ENCODE data around the gene VPS16.
"Not testable (repeated sequence)": the region's sequence is repeated elsewhere in the genome, so short reads cannot be mapped to it uniquely, and the experiment has no call there.

VPS16 gene

DNA sequence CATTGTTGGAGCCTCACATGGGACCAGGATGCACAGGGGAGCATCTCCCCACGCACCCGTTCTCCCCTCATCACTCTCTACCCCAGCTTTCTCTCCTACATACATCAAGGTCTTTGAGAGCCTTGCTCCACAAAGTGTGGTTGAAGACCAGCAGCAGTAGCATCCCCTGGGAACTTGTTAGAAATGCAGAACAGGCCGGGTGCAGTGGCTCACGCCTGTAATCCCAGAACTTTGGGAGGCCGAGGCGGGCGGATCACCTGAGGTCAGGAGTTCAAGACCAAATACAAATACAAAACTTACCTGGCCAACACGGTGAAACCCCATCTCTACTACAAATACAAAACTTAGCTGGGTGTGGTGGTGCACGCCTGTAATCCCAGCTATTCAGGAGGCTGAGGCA, 32.6 kb upstream of the VPS16 start:
- DNase-seq, result not testable (repeated sequence)

DNA sequence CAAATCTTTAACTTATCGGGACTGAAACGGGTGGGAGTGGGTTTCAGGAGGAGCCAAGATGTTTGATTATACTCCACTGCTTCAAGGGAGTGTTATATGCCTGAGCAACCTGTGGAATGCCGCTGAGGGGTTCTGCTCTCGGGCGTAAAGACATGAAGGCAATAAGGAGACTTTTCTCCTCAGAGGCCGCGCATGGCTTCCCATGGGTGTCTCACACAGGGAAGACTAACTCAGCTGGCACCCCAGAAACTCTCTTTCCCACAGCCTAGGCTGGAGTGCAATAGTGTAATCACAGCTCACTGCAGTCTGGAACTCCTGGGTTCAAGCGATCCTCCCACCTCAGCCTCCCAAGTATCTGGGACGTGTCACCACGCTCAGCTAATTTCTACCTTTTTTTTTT, 30.9 kb upstream of the VPS16 start:
- DNase-seq, result no peak

DNA sequence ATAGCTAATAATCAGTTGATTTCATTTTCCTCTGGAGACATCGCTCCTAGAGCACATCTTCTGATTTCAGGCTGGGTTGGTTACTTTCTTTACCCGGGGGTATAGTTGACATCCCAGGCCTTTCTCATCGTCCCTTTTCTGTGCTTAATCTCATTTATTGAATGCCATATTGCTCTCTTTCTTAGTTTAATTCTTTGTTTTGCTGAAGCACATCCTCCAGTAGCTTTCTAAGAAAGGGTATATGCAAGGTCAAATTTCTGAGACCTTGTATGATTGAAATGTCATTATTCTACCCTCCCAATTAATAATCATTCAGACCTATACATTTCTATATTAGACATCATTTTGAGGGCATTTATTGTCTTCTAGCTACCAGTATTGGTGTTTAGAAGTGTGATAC, 28.4 kb upstream of the VPS16 start:
- no peak for DNase-seq

DNA sequence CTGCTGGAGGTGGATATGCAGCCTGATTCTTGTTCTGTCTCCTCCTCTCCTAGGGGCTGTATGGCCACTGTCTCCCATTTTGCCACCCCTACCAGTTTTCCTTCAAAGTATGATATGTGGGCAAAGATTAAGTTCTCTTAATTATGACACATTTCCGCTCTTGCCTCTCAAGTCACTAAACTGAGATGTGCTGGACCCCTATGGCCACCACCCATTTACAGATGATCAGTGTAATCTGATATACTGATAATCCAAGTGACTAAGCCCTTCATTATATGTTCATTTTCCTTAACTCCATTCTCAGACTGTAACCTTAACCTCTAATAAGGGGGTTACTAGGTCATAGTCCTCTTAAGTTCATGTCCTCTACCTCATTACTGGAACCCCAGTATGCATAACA, 26.5 kb upstream of the VPS16 start:
- no peak for DNase-seq

DNA sequence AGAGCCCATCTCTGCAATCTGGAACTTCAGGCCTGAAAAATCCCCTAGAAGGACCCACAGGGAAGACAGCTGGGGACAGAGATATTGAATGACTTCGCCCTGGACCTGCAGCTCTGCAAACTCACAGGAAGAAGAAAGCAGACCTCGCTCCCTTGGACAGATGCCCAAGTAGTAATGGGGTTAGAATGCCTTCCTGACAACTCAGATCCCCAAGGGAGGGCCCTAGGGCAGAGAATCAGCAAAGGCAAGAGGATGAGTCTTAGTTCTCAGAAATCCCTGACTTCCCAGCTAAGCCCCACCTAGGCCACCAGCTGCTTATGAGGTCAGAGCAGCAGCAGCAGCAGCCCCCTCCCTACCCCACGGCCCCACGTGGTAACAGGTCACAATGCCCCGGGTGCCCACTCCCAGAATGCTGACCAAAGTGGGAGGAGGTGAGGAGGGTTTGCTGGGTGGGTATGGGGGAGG, 25.9 kb upstream of the VPS16 start, which contains the start of gene C20orf141:
Gene C20orf141 (plus strand): TSS at position 401 of the 465 bp plus-strand sequence. CDS start 198 bp downstream, outside the sequence.
- no peak for DNase-seq

DNA sequence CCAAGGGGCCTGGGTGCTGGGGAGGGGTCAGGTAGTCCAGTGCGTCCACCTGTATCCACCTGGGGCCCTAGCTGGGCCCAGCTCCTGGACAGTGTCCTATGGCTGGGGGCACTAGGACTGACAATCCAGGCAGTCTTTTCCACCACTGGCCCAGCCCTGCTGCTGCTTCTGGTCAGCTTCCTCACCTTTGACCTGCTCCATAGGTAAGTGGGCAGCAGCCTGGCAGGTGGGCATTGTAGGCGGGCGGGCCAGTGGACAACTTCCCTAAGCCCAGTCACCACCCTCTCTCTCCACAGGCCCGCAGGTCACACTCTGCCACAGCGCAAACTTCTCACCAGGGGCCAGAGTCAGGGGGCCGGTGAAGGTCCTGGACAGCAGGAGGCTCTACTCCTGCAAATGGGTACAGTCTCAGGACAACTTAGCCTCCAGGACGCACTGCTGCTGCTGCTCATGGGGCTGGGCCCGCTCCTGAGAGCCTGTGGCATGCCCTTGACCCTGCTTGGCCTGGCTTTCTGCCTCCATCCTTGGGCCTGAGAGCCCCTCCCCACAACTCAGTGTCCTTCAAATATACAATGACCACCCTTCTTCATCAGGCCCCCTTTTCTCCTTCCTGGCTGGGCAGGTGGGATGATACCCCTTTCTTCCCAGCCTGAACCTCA, 25.2 kb upstream of the VPS16 start:
- no peak for DNase-seq

DNA sequence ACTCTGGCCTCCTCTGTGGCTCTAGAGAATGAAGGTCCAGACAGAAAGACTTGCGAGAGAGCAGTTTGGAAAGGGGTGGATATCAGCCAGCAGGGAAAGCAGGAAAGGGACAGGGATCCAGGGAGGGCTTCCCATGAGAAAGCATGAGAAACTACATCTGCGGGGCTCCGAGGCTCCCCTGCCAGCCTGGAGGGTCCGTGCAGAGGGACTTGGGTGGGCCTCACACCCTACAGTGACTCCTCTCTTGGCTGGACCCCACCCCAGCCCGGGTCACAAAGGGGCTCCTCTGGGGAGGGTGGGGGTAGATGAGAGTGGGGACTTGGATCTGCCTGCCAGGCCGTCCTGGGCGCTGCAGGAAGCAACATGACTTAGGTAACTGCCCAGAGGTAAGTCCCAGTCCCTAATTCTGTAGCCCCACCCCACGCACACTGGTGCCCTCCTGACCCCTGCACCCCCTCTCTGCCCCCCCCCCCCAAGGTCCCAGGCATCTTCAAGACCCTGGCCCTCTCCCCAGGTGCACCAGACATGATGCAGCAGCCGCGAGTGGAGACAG, 24.4 kb upstream of the VPS16 start, which contains the start of gene TMEM239:
Gene TMEM239 (plus strand): TSS at position 335 of the 553 bp plus-strand sequence. CDS start 191 bp downstream, at position 526.
- DNase-seq, result no peak

DNA sequence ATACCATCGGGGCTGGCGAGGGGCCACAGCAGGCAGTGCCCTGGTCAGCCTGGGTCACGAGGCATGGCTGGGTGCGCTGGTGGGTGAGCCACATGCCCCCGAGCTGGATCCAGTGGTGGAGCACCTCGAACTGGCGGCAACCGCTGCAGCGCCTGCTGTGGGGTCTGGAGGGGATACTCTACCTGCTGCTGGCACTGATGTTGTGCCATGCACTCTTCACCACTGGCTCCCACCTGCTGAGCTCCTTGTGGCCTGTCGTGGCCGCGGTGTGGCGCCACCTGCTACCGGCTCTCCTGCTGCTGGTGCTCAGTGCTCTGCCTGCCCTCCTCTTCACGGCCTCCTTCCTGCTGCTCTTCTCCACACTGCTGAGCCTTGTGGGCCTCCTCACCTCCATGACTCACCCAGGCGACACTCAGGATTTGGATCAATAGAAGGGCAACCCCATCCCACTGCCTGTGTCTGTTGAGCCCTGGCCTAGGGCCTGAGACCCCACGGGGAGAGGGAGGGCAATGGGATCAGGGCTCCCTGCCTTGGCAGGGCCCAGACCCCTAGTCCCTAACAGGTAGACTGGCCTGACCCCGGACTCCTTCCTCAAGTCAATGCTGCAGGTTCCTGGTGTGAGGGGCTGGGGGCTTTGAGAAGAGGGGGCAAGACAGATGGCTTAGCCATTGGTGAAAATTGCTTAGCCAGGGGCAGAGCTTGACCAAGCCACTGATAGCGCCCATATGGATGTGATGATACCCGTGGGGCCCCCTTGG, 23.8 kb upstream of the VPS16 start:
- DNase-seq, result no peak

DNA sequence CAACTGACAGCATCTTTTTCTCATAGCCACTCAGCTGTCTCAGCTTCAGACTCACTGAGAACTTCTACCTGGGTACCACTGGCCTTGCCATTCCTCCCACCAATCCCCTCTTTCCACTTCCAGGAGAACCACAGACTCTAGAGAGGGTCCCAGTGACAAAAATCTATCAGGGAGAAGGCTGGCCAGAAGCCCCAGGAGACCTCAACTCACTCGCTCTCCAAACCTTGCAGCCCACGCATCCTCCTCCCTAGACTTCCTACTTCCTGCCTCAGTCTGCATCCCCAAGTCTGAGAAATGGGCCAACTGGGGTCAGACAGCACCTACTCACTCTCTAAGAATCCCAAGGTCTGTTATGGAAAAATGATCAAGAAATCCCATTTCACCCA, 23.2 kb upstream of the VPS16 start:
- no peak for DNase-seq

DNA sequence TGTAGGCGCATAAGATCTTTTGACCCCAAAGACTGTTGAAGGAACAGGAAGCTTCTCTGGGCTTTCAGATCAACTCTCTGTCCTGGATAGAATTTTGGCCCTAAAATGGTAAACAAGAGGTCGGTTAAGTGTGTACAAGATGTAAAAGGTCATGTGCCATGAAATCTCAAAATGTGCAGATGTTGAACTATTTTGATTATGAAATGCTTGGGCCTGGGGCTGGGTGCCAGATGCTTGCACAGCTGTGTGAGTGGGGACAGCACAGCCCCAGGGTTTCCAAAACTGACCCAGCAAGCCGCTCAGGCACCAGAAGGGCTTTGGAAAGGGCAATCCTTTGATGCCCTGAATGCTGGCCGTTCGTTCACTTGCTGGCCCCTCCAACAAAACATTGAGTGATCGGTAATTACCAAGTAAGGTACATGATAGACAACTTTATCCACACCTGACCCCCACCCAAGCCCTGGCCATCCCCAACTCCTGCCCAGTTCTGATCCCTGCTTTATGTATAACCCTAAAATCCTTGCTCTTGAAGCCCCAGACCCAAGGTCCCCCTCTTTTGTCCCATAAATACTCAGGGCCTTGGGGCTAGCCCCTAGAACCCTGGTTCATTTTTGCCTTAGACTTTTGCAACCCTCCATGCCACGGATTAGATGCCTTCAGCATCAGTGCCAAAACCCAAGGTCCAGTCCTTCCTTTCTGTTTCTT, 22.5 kb upstream of the VPS16 start:
- DNase-seq, result no peak

DNA sequence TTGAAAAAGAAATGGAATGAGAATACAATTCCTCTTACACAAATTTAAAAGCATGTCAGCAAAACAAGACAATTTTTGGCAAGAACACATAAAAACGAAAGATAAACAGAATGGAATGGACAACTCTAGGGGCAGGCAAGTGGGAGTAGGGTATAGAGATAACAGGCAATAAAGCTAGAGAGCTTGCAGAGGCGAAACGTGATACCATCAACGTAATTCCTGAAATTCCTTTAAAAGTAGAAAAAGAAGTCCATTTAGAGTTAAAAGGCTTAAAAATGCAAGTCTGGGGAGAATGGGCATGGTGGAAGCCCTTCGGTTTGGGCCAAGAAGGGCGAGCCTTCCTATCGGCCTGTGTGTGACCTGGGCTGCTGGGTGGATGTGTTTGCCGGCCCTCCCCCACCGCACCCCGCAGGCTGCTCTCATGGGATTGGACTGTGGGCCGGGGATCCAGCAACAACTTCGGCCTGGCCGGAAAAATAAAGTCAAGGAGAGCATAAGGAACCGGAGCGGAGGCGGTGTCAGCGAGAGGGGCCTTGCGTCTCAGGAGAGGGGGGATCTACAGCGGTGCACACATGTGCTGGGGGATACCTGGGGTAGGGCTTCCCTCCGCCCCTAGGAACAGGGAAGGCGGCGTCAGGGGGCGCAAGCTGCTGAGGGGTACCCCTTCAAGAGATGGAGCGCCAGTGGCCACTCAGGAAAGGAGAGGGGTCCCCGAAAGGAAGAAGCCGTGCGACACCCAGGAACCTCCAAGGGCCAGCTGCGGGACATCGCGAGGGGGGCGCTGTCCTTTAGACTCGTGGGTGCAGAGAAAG, 20.3 kb upstream of the VPS16 start:
- DNase-seq, result no peak

DNA sequence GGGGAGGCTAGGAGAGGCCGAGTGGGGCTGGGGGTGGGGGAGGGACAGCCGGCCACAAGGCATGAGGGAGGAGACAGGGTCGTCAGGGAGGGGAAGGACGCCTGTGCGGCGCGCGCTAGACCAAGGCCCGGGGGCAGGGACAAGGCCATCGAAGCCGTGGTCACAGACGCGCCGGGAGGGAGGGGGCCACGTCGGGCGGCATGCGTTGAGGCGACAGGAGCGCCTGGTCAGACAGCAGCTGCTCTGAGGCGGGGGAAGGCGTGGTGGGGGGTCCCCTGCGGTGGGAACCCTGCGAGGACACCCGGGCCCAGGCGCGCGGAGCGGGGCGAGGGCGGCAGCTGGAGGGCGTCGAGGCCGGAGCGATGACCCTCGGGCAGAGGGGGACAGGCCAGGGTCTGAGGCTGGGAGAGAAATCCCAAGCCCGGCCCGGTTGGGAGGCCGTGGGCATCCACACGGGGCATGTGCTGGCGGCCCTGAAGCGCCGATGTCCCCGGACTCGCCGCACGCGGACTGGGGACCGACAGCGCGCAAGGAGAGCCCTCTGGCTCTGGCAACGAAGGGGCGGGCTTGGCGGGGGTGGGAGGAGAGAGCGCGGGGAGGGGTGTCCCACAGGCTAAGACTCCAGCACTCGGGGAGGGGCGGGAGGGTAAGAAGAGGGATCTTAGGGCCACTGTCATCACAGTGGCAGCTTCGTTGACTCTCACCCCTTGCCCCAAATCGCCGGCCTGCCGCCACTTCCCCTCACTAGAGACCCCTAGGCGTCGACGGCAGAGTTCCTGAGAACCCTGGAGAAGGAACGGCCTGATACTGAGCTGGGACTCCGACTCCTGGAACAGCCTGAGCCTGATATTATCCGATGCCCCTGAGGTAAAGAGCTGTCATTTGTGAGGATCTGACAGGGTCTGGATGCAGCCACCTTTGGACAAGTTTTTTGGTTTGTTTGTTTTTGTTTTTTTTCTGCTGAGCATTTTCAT, 19.4 kb upstream of the VPS16 start:
- DNase-seq, result no peak

DNA sequence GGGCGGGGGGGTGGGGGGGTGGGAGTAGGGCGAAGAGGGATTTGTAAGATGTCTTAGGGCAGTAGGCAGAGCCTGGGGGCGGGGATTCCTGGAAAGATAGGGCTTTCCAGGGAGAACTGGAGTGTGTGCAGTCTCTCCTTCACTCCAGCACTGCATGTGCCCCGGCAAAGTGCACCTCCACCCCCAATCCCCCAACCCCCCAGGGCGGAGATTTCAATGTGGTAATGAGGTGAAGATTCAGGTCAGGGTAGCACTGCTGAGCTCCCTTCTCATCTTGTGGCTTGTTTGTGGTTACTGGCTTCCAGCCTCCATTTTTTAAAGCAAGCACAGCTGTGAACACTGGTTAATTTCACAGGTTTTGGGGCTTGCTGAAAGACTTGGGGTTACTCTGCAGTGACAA, 18.5 kb upstream of the VPS16 start:
- DNase-seq, result no peak

DNA sequence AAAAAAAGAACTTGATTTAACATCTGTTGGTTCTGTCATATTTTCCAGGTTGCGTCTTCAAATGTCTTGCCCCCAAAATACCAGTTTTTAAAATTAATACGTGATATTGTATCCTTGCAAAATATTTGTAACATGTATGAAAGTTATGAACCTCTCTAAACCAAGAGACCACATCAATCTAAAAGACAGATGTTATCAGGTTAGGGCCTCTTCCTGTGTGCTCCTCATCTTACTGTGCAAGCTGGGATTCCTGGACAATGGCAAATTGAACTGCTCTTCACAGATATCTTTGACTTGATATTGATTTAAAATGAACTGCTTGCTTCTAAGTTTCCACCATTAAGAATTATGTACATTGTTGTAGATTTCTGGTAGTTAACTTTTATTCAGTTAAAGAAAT, 14.8 kb upstream of the VPS16 start:
- no peak for DNase-seq

DNA sequence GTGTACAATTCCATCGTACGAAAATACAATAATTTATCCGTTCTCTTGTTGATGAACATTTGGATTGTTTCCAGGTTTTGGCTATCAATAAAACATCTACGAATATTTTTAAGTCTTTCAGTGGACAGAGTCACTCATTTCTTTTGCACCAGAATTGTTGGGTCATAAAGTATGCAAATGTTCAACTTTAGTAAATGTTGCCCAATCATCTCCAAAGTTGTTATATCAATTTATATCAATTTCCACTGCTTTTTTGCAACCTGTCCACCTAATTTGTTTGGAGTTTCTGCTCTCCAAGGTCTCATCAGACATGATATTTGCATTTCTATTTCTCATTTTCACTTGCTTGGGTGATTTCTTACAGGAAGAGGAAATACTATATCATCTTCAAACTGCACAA, 13.9 kb upstream of the VPS16 start:
- no peak for DNase-seq

DNA sequence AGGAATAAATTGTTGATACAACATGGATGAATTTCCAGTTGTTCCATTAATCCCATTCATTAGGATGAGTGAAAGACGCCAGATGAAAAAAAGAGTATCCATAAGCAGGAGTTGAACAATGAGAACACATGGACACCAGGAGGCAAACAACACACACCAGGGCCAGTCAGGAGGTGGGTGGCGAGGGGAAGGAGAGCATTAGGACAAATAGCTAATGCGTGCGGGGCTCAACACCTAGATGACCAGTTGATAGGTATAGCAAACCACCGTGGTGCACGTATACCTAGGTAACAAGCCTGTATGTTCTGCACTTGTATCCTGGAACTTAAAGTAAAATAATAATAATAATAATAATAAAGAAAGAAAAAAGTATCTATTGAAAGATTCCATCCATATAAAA, 11.2 kb upstream of the VPS16 start:
- no peak for DNase-seq

DNA sequence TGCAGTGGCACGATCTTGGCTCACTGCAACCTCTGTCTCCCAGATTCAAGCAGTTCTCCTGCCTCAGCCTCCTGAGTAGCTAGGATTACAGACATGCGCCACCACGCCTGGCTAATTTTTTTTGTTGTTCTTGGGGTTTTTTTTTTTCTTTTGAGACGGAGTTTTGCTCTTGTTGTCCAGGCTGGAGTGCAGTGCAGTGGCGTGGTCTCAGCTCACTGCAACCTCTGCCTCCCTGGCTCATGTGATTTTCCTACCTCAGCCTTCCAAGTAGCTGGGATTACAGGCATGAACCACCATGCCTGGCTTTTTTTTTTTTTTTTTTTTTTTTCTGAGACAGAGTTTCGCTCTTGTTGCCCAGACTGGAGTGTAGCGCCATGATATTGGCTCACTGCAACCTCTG, 9.3 kb upstream of the VPS16 start:
- DNase-seq, result not testable (repeated sequence)

DNA sequence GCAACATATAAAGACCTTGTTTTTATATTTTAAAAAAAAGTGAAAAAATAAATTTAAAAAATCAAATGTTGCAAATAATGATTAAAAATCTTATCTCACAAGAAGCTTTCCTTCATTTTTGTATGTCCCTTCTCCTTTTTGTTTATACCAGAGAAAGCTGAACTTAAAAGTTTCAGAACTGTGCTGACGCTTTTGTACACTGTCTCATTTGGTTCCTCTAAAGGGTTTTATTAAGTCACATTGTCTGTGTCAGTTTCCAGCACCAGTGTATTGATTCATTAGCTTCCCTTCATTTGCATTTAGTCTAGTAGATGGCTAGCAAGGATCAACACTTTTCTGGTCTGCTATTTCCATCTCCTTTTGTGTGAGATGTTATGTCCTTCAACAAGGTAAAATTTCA, 6.8 kb upstream of the VPS16 start:
- DNase-seq, result peak; percentile 83

DNA sequence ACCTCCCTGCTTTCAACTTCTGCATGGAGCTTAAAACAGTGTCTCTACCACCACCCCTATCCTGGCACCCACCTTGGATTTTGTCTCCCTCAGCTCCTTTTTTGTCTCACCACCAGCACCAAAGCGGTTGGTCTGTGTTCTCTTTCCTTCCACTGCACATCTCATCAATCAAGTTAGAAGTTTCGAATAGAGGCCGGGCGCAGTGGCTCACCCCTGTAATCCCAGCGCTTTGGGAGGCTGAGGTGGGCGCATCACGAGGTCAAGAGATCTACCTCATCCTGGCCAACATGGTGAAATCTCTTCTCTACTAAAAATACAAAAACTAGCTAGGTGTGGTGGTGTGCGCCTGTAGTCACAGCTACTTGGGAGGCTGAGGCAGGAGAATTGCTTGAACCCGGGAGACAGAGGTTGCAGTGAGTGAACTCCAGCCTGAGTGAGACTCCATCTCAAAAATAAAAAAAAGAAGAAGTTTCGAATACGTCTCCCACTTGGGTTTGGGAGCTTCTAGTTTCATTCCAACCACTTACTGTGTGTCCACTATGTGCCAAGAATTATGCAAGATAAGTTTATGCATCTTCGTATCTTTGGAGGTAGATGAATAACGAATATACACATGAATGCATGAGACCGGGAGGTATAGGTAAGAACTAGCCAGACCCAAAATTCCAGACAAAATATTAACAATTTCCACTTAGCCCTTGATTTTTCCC, 6.0 kb upstream of the VPS16 start:
- peak; percentile 61 for DNase-seq

DNA sequence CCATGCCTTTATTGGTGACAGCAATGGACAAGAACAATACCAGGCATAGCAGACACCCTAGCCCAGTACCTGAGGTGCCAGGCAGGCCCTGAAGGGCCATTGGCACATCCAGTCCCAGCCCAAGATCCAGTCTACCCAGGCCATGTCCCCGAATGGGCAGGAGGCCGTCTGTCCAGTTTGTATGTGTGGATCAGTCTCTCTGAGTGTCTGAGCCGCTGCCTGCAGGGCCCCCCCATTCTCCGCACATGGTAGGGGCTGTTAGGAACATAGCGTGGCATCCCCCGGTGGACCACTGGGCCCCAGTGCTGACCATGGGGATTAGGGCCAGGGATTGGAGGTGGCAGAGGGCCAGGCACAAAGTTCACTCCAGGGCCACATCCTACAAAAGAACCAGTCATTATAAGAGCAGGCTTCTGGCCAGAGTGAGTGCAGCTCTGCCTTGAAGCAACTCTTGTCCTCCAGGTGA, 5.2 kb upstream of the VPS16 start:
- no peak for DNase-seq

DNA sequence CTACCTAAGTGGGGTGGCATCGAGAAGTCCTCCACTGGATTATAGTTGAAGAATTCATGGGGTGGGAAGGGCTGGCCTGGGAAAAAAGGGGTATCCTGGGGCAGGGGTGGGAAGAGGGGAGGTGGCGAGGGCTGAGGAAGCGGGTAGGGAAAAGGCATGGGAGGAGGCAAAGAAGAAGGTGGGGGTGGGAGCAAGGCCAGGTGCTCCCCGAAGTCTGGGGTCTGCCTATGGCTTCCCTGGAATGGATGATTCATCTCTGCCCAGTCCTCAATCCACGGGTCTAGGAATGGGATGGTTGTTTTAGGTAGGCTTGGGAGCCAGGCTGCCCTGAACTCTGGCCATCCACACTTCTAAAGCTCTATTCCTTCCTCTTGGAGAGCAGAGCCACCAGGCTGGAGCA, 4.5 kb upstream of the VPS16 start:
- no peak for DNase-seq
